Stimulated activated naive CD4-positive, alpha-beta T cell treated with Interleukin-2 at 50 U/mL for 16 hours (primary cell): ENCODE measurements around the gene IGSF5.
"Not testable (repeated sequence)": the region's sequence is repeated elsewhere in the genome, so short reads cannot be mapped to it uniquely, and the experiment has no call there.

Experiments used
- DNase-seq: peaks from one replicate; lab custom pipeline; 2025; lab: John Stamatoyannopoulos, UW

Gene IGSF5

DNA sequence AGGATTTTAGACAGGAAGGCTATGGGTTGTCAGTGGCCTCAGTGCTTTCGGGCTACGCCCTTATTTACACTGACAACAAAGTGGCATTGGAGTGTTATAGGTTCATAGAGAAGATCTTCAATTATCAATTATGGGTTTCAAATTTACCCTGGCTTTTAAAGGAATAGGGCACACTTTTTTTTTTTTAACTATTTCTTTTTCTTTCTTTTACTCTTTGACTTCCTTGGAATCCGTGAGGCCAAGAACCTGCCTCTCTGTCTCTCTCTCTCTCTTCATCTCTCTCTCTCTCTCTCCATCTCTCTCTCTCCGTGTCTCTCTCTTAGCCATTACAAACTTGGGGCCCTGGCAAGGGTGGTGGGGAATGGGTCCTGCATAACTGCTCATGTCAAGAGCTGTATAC lies at the start of gene IGSF5:
Gene IGSF5 (plus strand): TSS at position 301 of the 400 bp plus-strand sequence. CDS start 327 bp downstream, outside the sequence.
- DNase-seq, result not testable (repeated sequence)

DNA sequence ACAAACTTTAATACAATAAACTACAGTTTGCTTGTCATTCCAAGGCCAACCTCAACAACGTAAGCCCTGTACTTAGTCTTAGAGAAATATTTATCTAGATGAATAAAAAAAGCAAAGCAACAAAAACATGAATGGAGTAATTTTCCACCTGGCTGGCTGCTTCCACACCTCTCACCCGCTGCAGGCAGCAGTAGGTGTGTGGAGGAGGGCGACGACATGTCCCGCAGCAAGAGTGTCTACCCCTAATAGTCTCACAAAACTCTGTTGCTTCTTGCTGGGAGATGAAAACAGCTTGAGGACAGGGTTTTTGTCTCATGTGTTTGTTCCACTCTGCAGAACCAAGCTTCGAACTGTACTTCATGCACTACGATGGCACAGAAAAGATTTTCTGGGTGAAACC lies 48.8 kb upstream of the IGSF5 start:
- DNase-seq, result no peak

DNA sequence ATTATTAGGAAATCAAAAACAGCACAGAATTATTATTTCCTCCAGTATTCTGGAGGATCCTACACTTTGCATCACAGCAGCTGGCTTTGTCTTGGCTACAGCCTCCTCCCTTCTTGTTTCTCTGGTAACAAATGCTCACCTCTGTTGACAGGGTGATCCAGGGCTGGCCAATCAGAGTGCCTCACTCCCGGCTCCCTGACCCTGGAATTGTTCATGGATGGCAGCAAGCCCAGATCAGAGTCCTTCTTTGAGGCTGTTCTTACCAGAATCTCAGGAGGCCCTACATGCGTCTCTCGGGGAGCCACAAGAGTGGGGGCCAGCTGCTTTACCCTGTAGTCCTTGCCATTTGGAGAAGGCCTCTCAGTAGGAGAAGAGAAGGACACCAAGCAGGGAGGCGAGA lies 48.4 kb upstream of the IGSF5 start:
- no peak for DNase-seq

DNA sequence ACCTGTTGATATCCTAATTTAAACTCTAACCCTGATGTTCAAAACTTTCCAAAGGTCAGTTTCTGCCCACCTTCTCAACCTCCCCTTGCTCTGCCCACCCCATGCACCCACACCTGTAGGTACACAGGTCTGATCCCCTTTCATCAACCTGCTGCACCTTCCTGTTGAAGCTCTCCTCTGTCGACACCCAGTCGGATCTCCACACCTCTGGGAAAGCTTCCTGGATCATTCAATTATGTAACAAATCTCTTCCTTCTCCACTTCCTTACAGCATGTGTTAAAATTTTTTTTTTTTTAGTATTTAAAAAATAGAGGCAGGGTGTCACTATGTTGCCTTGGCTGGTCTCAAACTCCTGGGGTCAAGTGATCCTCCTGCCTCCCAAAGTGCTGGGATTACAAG lies 44.7 kb upstream of the IGSF5 start:
- no peak for DNase-seq

DNA sequence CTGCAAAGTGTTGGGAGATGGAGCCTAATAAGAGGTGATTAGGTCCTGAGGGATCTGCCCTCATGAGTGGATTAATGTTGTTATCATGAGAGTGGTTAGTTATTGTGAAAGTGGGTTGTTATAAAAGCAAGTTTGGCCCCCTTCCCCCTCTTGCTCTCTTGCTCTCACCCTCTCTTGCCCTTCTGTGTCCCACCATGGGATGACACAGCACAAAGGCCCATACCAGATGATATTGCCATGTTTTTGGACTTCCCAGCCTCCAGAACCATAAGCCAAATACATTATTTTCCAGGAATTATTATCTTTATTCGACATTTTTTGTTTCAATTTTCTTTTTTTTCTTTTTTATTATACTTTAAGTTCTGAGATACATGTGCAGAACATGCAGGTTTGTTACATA lies 41.4 kb upstream of the IGSF5 start:
- DNase-seq, result no peak

DNA sequence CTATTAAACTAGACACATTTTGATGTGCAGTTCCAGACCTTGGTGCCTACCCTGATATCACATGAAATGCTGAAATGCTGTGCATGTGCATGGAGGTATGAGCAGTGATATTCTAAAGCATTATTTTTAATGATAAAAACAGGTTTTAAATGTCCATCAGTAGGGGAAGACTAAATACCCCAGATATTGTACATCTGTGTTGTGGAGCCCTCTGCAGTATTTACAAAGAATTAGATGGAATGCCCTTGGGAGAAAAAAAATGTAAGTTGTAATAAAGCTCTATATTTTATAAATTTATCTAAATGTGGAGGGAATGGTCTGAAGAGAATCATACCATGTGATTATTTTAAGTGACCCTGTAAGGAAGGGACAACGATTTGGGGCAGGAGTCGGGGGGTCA lies 39.1 kb upstream of the IGSF5 start:
- DNase-seq, result no peak

DNA sequence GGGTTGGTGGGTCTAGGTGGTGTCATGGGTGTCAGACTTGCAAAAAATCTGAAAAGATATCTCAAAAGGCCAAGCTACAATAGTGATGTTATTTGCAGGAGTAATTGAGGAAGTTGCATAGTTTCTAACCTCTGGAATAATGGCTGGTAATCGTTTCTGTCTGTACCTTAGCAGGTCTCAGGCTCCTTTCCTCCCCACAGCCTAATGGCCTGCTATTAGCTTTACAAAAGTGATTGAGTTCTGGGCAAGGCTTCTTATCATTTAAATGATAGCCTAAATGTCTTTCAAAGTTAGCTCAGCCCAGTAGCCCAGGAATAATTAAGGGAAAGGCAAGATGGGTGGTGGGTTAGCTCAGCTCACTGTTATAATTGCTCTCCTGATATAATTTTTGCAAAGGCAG lies 37.7 kb upstream of the IGSF5 start:
- no peak for DNase-seq

DNA sequence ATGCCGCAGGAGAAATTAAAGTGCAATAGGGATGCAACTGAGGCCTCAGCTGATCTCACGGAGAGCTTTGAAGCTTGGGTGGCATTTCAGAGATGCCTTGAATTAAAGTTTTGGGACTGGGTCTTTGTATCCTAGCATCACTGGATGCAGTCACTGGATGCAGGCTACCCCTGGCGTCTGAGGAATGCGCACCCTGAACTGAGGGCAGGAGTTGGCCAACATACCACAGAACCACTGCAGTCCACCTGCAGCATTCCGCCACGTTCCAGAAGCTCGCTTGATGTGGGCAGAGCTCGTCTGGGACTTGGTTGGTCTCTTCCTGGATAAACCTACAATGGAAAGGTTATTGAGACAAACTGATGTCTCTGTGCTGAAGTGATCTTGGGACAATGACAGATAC lies 34.1 kb upstream of the IGSF5 start:
- DNase-seq, result no peak

DNA sequence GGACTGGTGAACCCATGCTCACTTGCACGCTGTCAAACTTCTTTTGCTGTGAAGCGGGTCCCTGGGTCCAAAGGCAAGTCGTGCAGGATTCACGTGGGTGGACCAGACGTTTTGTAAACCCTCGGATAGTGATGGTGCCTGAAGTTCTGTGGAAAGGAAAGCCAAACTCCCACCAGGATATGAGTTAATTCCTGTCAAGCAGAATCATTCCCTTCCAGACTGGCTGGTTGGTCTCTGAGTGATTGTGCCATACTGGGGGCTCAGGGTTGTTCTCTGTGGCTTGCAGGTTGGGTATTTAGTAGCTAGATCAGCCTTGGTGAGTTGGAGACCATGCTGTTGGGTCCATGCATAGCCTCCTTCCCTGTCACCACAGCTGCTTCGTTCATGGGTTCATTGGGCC lies 32.7 kb upstream of the IGSF5 start:
- DNase-seq, result no peak

DNA sequence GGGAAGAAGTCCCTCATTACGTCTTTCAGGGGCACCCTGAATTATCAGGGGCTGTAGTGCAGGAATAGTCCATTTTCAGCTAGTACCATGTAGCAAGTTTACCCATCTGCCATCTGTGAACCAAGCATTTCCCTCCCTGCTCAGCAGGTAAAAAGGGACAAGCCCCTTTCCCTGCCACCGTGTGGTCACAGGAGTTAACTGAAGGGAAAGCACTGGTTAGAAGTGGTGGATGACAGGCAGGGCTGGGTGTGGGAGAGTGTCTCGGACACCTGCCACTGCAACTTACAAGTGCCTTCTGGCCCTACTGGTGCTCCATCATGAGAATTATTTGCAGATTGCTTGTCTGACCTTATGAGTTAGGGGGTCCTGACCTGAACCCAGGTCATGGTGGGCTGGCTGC lies 32.0 kb upstream of the IGSF5 start:
- no peak for DNase-seq

DNA sequence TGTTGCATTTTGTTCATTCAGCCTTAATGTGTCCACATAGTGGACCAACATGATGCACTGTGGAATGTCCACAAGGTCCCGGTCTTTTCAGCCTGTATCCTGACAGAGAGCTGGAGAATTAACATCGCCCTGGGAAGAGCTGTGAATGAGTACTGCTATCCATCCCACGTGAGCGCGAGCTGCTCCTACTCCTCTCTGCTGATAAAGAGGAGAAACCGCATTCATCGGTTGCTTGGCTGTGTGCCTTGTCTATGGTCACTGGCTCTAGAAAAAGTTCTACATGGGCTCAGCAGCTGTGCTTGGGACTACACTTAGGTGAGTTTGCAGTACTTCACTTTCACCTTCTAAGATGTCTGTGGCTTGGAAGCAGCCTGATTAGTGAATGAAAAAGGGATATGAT lies 31.1 kb upstream of the IGSF5 start:
- no peak for DNase-seq

DNA sequence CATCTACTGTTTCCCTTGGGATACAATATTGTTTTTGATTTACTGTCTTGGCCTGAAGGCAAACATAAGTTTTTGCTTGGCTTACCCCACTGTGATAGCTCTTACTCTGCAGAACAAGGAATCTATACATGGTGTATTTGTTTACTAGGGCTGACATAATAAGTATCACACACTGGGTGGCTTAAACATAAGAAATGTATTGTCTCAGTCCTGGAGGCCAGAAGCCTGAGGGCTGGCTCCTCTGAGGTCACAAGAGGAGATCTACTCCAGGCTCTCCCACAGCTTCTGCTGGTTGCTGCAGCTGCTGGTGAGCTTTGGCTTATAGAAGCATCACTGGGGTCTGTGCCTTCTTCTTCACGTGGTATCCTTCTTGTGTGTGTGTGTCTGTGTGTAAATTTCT lies 30.7 kb upstream of the IGSF5 start:
- no peak for DNase-seq

DNA sequence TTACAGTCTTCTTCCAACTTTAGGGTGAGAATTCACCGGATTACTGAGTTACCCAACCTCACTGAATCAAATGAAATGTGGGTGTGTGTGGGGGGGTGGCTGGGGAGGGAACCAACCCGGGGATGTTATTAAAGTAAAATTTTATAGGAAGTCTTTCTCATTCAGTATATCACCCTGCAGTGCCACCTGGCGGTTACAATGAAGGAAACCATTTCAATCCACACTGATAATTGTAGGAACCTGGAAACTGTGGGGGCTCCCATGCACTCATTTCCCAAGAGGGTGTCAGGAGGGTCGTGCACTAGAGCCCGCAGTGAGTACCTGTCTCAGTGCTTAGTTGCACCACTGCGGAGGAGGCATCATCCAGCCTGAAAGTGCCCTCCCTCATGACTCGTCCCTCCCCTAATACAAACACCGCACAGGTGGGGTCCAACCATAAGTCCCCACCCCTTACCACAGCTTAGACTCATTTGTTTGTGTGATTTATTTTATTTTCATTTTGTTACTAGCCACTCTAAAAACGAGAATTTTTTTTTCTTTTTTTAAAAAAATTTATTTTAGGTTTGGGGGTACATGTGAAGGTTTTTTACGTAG lies 29.1 kb upstream of the IGSF5 start:
- DNase-seq, result no peak

DNA sequence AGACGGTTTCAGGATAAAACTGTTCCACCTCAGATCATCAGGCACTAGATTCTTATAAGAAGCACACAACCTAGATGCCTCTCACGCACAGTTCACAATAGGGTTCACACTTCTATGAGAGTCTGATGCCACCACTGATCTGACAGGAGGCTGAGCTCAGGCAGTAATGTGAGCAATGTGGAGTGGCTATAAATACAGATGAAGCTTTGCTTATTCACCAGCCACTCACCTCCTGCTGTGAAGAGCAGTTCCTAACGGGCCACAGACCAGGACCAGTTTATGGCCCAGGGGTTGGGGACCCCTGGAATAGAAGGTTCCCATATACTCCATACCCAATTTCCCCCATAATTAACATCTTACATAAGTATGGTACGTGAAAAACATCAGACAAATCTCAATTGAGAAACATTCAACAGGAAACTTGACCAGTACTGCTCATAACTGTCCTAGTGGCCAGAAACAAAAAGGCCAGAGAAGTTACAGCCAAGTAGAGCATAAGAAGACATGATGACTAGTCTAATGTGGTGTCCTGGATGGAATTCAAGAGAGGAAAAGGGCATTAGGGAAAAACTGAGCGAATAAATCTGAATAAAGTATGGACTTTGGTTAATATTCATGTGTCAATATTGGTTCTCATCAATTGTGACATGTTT lies 24.7 kb upstream of the IGSF5 start:
- no peak for DNase-seq

DNA sequence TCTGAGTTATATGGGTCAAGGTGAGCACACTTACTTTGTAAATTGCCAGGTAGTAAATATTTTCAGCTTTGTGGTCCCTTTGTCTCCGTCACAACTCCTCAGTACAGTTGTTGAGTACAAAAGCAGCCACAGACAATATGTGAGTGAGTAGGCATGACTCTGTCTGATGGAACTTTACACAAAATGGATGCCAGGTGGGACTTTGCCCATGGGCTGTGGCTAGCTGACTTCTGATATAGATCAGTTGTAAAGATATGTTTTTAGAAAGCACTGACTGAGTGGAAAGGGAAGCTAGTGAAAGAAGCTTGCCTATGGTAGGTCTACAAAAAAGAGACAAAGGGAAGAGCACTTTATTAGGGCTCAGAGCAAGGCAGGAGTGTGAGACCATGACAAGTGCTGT lies 23.1 kb upstream of the IGSF5 start:
- no peak for DNase-seq

DNA sequence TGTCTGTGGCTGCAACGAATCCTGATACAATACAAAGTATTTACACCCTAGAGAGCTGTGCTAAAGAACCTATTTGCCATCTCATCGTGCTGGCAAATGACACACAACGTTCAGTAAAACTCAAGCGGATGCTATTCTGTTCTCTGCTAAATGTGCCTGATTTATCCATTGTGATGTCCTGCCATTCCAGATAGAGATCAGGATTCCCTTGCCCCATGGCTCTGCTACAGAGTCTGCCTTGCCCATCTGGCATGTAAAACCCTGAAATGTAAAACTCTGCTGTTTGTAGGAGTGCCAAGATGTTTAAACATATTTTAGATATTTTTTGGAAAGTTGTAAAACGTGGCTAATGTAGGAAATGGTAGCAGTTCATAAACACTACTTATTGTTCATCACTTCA lies 20.0 kb upstream of the IGSF5 start:
- no peak for DNase-seq

DNA sequence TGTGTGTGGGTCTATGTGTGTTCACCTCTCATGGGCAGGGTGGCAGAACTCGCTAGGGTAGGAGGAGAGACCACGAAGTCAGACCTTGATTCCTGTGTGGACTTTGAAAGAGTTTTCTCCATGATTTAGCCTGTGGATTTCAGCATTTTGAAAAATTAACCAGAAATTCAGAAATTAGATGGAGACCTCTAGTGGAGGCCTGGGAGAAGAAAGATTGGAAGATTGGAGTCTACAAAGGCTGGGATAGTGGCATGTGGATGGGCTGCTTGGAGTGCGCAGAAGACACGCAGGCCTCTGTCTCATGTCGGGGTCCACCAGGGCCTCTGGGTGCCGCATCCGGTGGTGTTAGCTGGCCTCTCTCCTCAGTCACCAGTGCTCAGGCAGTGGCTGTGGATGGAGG lies 18.9 kb upstream of the IGSF5 start:
- DNase-seq, result no peak

DNA sequence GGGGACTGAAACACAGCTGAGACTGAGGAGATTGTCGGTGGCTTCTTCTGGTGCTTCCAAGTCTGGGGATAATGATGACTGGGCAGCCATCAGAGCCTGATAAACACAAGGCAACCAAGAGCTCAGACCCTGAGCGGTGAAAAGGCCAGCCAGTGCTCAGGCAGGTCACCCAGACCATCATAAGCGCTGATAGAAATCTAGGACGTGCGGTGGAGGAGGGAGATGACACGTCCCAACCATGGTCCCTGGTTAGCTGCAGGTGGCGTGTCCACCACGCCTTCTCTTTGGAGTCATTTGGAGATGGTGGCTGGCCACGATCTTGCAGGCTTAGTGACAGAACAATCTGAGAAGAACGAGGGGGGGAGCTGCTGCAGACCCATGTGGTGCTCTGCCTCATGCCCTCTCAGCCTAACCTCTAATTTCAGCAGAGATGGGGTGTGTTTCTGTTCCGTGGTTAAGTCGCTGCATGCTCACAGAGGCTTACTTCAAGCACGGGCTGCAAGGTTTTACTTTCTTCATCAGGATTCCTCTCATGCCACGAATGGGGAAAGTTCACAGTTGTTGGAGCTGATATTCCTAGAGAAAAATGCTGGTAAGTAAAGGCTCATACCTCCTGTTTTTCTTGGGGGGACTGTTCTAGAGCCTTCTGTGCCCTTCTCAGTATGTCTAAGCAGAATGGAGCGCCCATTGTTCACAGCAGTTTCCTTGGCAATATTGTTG lies 17.4 kb upstream of the IGSF5 start:
- DNase-seq, result no peak

DNA sequence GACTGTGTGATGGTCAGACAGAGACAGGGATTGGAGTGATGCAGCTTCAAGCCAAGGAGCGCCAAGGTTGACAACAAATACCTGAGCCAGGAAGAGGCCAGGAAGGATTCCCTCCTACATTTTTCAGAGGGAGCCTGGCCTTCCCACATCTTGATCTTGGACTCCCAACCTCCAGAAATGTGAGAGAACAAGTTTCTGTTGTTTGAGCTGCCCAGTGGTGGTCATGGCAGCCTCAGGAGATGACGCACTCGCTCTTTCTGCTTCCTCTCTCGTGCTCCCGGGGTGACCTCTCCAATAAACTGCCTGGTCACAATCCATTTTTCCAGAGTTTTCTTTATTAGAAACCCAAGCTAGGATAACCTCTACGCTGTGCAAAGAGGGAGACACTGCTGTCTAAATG lies 16.6 kb upstream of the IGSF5 start:
- no peak for DNase-seq

DNA sequence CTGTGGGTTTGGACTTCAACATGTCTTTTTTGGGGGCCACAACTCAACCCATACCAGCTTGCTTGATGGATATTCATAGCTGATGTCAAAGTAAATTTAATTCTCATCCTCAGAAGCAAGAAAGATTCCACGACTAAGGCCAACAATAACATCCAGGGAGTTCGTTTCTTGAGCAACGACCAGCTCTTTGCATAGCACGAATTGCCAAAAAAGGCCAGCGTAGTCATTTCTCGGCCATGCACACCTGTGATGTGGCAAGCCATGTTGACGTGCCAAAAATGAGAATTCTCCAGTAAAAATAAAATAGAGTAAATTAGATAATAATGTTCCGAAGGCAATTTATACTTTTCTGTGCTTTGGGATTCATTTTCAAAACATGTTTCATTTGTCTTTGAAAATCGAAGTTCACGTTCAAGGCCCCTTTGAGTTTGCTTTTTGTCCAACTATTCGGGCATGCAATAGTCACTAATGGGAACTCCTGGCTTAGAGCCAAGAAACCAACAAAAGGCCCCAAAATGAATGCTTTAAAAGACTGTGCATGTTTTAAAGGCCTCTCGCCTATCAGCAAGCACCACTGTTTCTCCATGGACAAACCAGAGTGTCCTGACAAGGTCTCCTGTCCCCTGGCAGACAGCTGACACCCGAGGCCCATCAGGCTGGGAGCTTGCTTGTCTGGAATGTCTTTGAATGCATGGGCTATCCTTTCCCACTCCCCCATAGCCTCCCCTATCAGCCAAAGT lies 14.4 kb upstream of the IGSF5 start:
- DNase-seq, result no peak

DNA sequence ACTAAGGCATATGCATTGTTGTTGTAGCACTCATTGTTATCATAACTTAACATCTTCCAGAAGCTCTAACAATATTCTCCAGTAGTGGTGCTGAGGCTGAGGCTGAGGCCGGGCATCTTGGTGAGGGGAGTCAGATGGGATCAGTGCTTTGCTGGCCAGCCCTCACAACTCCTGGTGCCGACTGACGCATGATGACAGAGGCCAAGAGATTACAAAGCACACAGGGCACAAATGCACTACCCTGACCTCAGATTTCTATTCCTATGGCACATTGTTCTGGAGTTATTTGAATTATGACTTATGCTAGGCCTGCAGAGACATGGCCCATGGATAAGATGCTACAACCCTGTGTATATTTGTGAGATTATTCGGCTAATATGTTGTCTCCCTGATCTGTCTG lies 8.3 kb upstream of the IGSF5 start:
- DNase-seq, result no peak

DNA sequence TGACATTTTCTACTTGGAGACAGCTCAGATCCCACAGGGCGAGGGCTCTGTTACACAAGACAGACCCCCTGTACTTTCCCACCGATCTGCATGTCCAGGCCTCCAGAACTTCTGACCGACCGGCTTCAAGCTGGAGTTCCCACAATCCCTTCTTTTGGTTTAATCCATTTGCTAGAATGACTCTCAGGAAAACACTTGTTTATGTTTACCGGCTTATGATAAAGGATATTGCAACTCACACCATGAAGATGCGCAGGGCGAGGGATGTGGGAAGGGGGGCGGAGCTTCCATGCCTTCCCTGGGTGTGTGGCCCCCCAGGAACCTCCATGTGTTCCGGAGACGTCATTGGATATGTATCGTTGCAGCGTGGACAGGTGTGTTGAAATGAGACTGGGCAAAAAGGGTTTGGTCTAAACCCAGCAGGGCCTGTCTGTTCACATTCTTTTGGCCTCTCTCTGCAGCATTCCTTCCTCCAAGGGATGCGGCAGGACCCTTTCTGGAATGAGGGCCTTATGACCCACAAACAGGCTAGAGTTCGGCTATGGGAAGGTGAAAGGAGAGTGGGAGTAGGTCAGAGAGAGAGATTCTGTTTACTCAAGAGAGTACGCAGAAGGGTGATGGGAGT lies 7.5 kb upstream of the IGSF5 start:
- no peak for DNase-seq

DNA sequence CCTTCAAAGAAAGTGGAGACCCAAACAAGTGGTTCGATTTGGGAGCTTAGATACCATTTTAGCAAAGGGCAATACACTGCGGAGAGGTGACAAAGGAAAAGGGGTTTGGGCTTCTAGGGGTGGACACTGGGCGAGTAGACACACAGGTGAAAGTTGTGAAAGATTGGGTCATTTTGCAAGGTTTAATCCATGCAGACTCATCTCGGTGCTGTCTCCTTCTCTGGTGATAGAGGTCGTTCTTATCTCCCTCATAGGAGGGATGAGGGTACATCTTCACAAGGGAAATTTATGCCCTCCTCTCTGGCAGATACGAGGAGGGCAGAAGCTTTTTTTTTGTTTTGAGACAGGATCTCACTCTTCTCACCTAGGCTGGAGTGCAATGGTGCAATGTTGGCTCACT lies 6.4 kb upstream of the IGSF5 start:
- DNase-seq, result no peak
